ENCODE results near the gene TEF.
"Not testable (repeated sequence)": the region's sequence is repeated elsewhere in the genome, so short reads cannot be mapped to it uniquely, and the experiment has no call there.

The TEF gene

GRCh38 chr22:41384128-41384527, 2.4 kb downstream of the TEF start:
- DNase-seq: no peak
- no peaks in the 10 kb centered on the region for H3K9me3 Mint-ChIP-seq
- H3K36me3 Mint-ChIP-seq (ENCODE audit: low read depth): peaks cover 1% of the 10 kb centered on the region
- no peak overlapping the region for H3K4me3 Mint-ChIP-seq
- no peaks in the 10 kb centered on the region for H3K27me3 Mint-ChIP-seq
- peaks cover 14% of the 10 kb centered on the region for H3K4me1 Mint-ChIP-seq
- H3K27ac Mint-ChIP-seq: no peak overlapping the region
- no peak for ATAC-seq

DNA sequence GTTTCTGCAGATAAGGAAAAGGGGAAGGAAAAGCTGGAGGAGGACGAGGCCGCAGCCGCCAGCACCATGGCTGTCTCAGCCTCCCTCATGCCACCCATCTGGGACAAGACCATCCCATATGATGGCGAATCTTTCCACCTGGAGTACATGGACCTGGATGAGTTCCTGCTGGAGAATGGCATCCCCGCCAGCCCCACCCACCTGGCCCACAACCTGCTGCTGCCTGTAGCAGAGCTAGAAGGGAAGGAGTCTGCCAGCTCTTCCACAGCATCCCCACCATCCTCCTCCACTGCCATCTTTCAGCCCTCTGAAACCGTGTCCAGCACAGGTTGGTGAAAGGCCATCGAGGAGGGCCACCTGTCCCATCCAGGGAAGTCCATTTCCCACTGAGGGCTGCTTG, 5.6 kb downstream of the TEF start:
- Mint-ChIP-seq H3K9me3 (no peaks in the 10 kb centered on the region), H3K27ac (no peak overlapping the region), H3K4me3 (no peak overlapping the region), H3K27me3 (no peaks in the 10 kb centered on the region), H3K36me3 (ENCODE audit: low read depth) (peaks cover 6% of the 10 kb centered on the region), H3K4me1 (peaks cover 7% of the 10 kb centered on the region)
- ATAC-seq (no peak), DNase-seq (no peak)

DNA sequence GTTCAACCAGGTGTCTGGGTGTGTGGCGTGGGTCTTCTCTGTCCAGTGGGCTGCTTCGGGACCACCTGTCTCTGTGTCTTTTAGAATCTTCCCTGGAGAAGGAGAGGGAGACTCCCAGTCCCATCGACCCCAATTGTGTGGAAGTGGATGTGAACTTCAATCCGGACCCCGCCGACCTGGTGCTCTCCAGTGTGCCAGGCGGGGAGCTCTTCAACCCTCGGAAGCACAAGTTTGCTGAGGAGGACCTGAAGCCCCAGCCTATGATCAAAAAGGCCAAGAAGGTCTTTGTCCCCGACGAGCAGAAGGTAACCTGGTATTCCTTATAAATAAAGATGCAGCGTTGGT, 12.2 kb downstream of the TEF start:
- Mint-ChIP-seq H3K4me3 (no peak overlapping the region), H3K27me3 (no peaks in the 10 kb centered on the region), H3K36me3 (ENCODE audit: low read depth) (peaks cover 7% of the 10 kb centered on the region), H3K27ac (no peak overlapping the region), H3K9me3 (no peaks in the 10 kb centered on the region), H3K4me1 (no peaks in the 10 kb centered on the region)
- no peak for ATAC-seq
- DNase-seq: no peak

GRCh38 chr22:41395531-41396240, 13.9 kb downstream of the TEF start:
- DNase-seq (no peak), ATAC-seq (no peak)
- Mint-ChIP-seq H3K36me3 (ENCODE audit: low read depth) (peaks cover 5% of the 10 kb centered on the region), H3K4me1 (no peaks in the 10 kb centered on the region), H3K27me3 (no peaks in the 10 kb centered on the region), H3K27ac (no peak overlapping the region), H3K9me3 (no peaks in the 10 kb centered on the region), H3K4me3 (no peak overlapping the region)

DNA sequence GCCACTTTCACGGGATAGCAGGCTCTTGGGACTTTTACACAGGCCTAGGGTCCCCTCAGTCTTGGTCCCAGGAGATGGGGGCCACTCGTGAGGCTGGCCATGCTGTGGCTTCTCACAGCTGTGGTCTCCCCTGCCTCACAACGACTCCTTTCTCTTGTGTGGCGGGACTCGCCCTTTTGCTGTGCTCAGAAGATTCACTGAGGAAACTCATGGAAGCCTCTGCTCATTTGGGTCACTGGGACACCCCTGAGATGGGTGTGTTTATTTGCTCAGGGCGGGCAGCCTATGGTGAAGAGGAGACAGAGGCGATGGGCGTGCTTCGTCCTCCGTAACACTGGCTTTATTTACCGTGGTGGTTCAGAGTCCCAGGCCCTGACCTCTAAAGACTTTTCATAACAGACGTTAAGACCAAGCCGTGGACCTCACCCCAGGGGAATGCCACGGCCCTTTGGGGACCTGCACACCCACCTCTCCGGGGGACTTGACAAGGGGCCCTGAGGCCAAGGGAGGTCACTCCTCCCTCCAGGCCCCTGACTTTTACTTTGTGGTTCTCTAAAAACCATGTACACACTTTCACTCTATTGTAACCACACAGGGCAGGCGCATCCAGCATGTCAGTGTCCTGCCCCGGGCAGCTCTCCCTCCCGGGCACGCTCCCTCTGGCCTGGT, 15.5 kb downstream of the TEF start:
- Mint-ChIP-seq H3K27ac (no peak overlapping the region), H3K4me1 (no peaks in the 10 kb centered on the region), H3K36me3 (ENCODE audit: low read depth) (peaks cover 2% of the 10 kb centered on the region), H3K9me3 (no peaks in the 10 kb centered on the region), H3K27me3 (no peaks in the 10 kb centered on the region), H3K4me3 (no peak overlapping the region)
- DNase-seq: no peak
- no peak for ATAC-seq

DNA sequence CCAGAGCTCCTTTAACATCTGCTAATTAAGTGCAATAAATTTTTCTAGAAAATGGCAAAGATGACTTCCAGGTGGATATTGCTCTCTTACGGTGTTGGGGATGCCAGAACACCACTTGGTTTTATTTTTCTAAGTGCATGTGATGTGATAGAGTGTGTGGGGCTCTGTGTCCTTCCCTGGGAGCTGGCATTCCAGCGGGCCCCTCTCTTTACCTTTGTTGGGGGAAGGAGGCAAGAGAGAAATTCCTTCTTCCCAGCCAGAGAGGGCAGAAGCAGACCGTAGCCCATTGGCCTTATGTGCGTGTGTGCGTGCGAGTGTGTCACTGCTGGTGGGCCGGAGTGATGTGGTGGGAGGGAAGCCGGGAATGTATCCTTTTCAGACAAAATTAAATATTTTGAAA, 17.2 kb downstream of the TEF start:
- Mint-ChIP-seq H3K9me3 (no peaks in the 10 kb centered on the region), H3K36me3 (ENCODE audit: low read depth) (peaks cover 2% of the 10 kb centered on the region)

DNA sequence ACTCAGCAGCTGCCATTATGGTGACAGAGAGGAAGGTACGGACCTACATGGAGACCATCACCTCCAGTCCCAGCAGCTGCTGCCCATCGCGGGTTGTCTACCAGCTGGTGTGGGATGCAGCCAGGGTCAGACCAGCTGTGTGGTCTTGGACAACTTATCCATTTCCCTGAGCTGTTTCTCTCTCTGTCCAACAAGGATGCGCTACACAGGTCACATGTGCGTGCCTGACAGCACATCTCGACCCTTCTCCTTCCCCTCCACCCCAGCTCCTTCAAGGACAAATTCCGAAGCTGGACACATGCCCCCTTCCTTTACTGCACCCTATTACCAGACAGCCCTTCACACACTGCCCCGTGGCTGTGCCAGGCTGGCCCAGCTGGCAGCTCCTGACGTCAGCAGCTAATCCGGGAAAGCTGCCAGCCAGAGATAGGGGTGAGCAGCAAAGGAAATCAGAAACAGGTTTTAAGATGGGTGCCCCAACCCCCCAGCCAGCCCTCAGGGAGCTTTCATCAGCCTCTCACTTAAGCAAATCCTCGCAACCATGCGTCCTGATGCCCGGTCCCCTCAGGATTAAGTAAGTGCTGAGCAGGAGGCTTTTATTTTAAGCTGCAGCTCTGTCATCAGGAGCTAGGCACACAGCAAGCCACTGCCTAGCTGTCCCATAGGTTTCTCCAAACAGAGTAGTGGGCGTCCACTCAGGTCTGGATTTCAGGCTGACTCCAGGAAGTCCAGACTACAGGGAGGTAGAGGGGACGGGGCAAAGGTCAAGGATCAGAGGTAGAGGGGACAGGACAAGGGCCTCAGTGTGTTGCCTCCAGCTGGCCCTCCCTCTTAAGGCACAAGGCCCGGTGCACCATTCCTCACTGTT, 20.3 kb downstream of the TEF start:
- ATAC-seq (no peak), DNase-seq (no peak)
- H3K4me3 Mint-ChIP-seq: no peak overlapping the region
- H3K36me3 Mint-ChIP-seq (ENCODE audit: low read depth): no peaks in the 10 kb centered on the region
- no peaks in the 10 kb centered on the region for H3K27me3 Mint-ChIP-seq
- no peaks in the 10 kb centered on the region for H3K9me3 Mint-ChIP-seq
- no peak overlapping the region for H3K27ac Mint-ChIP-seq
- H3K4me1 Mint-ChIP-seq: peaks cover 26% of the 10 kb centered on the region

More for the DNA sequence above, 17.2 kb downstream of the TEF start:
- H3K4me1 Mint-ChIP-seq: peaks cover 3% of the 10 kb centered on the region
- H3K4me3 Mint-ChIP-seq: no peak overlapping the region
- no peak for DNase-seq
- H3K27ac Mint-ChIP-seq: no peak overlapping the region
- H3K27me3 Mint-ChIP-seq: no peaks in the 10 kb centered on the region
- no peak for ATAC-seq

- H3K27me3 Mint-ChIP-seq; H3K9me3 Mint-ChIP-seq; H3K4me3 Mint-ChIP-seq; H3K27ac Mint-ChIP-seq; DNase-seq; ATAC-seq; H3K36me3 Mint-ChIP-seq (ENCODE audit: low read depth): not testable (repeated sequence)
- H3K4me1 Mint-ChIP-seq: peaks cover 28% of the 10 kb centered on the region
Observed at GRCh38 chr22:41402851-41403250, 21.1 kb downstream of the TEF start.

DNA sequence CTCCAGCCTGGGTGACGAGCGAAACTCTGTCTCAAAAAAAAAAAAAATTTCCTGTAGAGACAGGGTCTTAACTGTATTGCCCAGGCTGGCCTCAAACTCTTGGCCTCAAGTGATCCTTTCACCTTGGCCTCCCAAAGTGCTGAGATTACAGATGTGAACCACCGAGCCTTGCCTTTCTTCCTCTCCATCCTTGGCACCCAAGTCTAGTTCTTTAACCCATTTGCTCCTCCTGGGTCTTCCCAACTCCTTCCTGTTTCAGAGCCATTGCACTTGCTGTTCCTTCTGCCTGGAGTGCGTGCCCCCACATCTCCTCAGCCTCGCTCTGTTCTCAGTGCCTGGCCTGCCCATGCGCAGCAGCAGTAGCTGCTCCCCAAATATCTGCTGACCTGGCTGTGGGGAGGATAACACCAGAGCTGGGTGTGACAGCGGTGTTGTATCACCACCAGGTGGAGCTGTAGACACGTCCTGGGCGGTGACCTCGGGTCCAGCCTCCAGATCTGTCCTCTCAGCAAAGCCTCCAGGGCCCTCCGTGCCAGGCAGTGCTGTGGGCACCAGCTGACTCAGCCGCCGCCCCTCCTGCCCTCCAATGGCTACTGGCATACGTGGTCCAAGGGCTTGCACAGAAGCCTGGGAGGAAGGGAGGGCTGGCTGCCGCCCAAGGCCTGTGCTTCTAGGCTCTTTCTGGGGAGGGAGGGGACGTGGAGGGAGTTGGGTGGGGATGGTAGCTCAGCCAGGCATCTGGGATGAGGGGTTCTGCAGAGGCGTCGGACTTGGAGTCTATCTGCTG, 22.0 kb downstream of the TEF start:
- H3K36me3 Mint-ChIP-seq (ENCODE audit: low read depth): no peaks in the 10 kb centered on the region
- DNase-seq: peak; percentile 84
- peaks cover 28% of the 10 kb centered on the region for H3K4me1 Mint-ChIP-seq
- ATAC-seq: peak; percentile 99
- H3K27me3 Mint-ChIP-seq: no peaks in the 10 kb centered on the region
- H3K4me3 Mint-ChIP-seq: no peak overlapping the region
- H3K9me3 Mint-ChIP-seq: no peaks in the 10 kb centered on the region
- peak overlapping the region; percentile 7 for H3K27ac Mint-ChIP-seq

GRCh38 chr22:41405588-41405987, 23.8 kb downstream of the TEF start:
- H3K4me3 Mint-ChIP-seq: peak overlapping the region; percentile 46
- no peaks in the 10 kb centered on the region for H3K36me3 Mint-ChIP-seq (ENCODE audit: low read depth)
- ATAC-seq (peak; percentile 31), DNase-seq (peak; percentile 37)
- peaks cover 28% of the 10 kb centered on the region for H3K4me1 Mint-ChIP-seq
- no peaks in the 10 kb centered on the region for H3K27me3 Mint-ChIP-seq
- H3K27ac Mint-ChIP-seq: peak overlapping the region; percentile 88
- no peaks in the 10 kb centered on the region for H3K9me3 Mint-ChIP-seq

DNA sequence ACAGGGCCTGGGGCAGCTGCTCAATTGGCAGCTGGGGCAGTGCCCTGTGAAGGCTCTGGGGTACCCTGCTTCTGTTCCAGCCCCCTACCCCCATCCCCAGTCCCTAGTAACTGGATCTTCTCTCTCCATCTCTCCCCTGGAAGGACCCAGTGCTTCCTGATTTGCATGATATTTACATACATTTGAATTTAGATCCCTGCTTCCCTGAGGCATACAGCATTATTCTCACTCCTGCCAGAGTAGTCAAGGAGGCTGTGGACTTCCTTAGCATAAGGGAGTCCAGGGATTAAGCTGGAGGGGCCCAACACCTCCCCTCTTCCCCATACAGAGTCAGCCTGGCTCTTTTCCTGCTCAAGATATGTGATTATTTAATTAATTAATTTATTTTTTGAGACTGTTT, 24.7 kb downstream of the TEF start:
- H3K9me3 Mint-ChIP-seq: no peaks in the 10 kb centered on the region
- H3K36me3 Mint-ChIP-seq (ENCODE audit: low read depth): no peaks in the 10 kb centered on the region
- H3K4me3 Mint-ChIP-seq: peak overlapping the region; percentile 11
- ATAC-seq (no peak), DNase-seq (no peak)
- H3K27ac Mint-ChIP-seq: peak overlapping the region; percentile 69
- no peaks in the 10 kb centered on the region for H3K27me3 Mint-ChIP-seq
- H3K4me1 Mint-ChIP-seq: peaks cover 34% of the 10 kb centered on the region

DNA sequence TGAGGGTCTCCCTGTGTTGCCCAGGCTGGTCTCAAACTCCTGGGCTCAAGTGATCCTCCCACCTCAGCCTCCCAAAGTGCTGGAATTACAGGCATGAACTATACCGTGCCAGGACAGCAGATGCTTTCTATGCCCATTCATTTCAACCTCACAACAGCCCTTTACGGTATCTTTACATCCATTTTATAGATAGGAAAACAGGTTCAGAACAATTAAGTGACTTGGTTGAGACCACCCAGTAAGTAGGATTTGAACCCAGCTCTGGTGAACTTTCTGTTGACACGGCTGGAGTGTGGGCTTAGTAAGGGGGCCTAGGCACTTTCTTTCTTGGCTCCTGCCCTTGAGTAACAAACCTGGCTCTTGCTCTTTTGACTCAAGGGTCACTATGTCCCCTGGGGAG, 25.7 kb downstream of the TEF start:
- no peaks in the 10 kb centered on the region for H3K36me3 Mint-ChIP-seq (ENCODE audit: low read depth)

DNA sequence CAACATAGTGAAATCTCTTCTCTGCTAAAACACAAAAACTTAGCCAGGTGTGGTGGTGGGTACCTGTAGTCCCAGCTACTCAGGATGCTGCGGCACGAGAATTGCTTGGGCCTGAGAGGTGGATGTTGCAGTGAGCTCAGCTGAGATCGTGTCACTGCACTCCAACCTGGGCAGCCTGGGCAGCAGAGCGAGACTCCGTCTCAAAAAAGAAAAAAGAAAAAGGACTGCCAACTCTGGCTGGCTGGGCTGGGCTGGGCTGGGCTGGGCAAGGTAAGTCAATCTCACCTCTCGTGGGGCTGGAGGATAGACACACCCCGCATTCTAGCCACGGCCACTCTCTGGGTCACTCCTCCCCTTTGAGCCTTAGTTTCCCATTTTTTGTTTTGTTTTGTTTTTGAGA, 26.9 kb downstream of the TEF start:
- Mint-ChIP-seq H3K4me3 (no peak overlapping the region), H3K36me3 (ENCODE audit: low read depth) (no peaks in the 10 kb centered on the region), H3K27ac (no peak overlapping the region), H3K27me3 (no peaks in the 10 kb centered on the region), H3K4me1 (peaks cover 42% of the 10 kb centered on the region), H3K9me3 (no peaks in the 10 kb centered on the region)
- ATAC-seq: no peak
- DNase-seq: no peak

More for the DNA sequence above, 25.7 kb downstream of the TEF start:
- Mint-ChIP-seq H3K4me1 (peaks cover 40% of the 10 kb centered on the region), H3K27ac (no peak overlapping the region), H3K9me3 (no peaks in the 10 kb centered on the region), H3K27me3 (no peaks in the 10 kb centered on the region), H3K4me3 (no peak overlapping the region)
- ATAC-seq (no peak), DNase-seq (no peak)

- peak overlapping the region; percentile 65 for H3K27ac Mint-ChIP-seq
- H3K36me3 Mint-ChIP-seq (ENCODE audit: low read depth): peaks cover 8% of the 10 kb centered on the region
- DNase-seq: no peak
- no peaks in the 10 kb centered on the region for H3K27me3 Mint-ChIP-seq
- ATAC-seq: no peak
- H3K4me3 Mint-ChIP-seq: no peak overlapping the region
- peaks cover 38% of the 10 kb centered on the region for H3K4me1 Mint-ChIP-seq
- H3K9me3 Mint-ChIP-seq: no peaks in the 10 kb centered on the region
Observed at GRCh38 chr22:41410311-41410751, 28.6 kb downstream of the TEF start.
